GM18511 (cell line): ENCODE measurements around the gene PDE11A.

Source experiments
- ATAC-seq: cut with Tn5 transposase; IDR thresholded peaks from one replicate; pipeline ENCODE4 v1.9.1; 2021; ENCODE audit warnings: mild to moderate bottlenecking, moderate library complexity; ENCODE audit not compliant: unreplicated experiment

PDE11A gene

GRCh38 chr2:177709986-177710401 lies 362.6 kb downstream of the PDE11A start:
- ATAC-seq: no peak

- no peak for ATAC-seq
Observed at GRCh38 chr2:177708660-177709444, 363.7 kb downstream of the PDE11A start.

GRCh38 chr2:177708106-177708505 lies 364.5 kb downstream of the PDE11A start:
- no peak for ATAC-seq

- no peak for ATAC-seq
Observed at GRCh38 chr2:177705511-177706173, 366.9 kb downstream of the PDE11A start.

GRCh38 chr2:177703159-177703558 lies 369.4 kb downstream of the PDE11A start:
- ATAC-seq: no peak

GRCh38 chr2:177698281-177698680 lies 374.3 kb downstream of the PDE11A start:
- no peak for ATAC-seq

GRCh38 chr2:177694348-177694747 lies 378.2 kb downstream of the PDE11A start:
- ATAC-seq: no peak

GRCh38 chr2:177693658-177694339 lies 378.8 kb downstream of the PDE11A start:
- no peak for ATAC-seq

- ATAC-seq: no peak
Observed at GRCh38 chr2:177692783-177693269, 379.8 kb downstream of the PDE11A start.

- ATAC-seq: no peak
Observed at GRCh38 chr2:177692042-177692782, 380.4 kb downstream of the PDE11A start.

GRCh38 chr2:177691177-177691576 lies 381.4 kb downstream of the PDE11A start:
- no peak for ATAC-seq

GRCh38 chr2:177689623-177690022 lies 383.0 kb downstream of the PDE11A start:
- ATAC-seq: no peak

GRCh38 chr2:177688844-177689243 lies 383.7 kb downstream of the PDE11A start:
- no peak for ATAC-seq

GRCh38 chr2:177683661-177684069 lies 388.9 kb downstream of the PDE11A start:
- no peak for ATAC-seq

- no peak for ATAC-seq
Observed at GRCh38 chr2:177682836-177683660, 389.5 kb downstream of the PDE11A start.

GRCh38 chr2:177682006-177682405 lies 390.6 kb downstream of the PDE11A start:
- no peak for ATAC-seq

GRCh38 chr2:177680866-177681712 lies 391.5 kb downstream of the PDE11A start:
- ATAC-seq: no peak

- no peak for ATAC-seq
Observed at GRCh38 chr2:177679611-177680605, 392.7 kb downstream of the PDE11A start.
